Endodermal cell (in vitro differentiated cells): ENCODE data around the gene SH3GLB1. TPM values are rescaled to one million over a fixed set of nuclear protein-coding genes. Genes with fewer than 3 reads are reported as not detected.

Experiments used
- DNase-seq: peaks from one replicate; pipeline ENCODE4 v3.0.0-alpha.2; 2017
- H3K27ac ChIP-seq: 2 replicates; pipeline ENCODE4 v1.5.1; 2013; ENCODE audit warnings: mild to moderate bottlenecking, low read depth, low read length, moderate library complexity
- H3K27me3 ChIP-seq: 2 replicates; pipeline ENCODE4 v1.6.1; 2013; ENCODE audit warnings: mild to moderate bottlenecking, low read length, moderate library complexity; ENCODE audit not compliant: insufficient read depth, control insufficient read depth, poor library complexity, severe bottlenecking
- H3K36me3 ChIP-seq: 2 replicates; pipeline ENCODE4 v1.7.0; 2013; ENCODE audit warnings: mild to moderate bottlenecking, low read length, moderate library complexity; ENCODE audit not compliant: control insufficient read depth, insufficient read depth
- H3K4me1 ChIP-seq: one replicate; pipeline ENCODE4 v1.7.0; 2013; ENCODE audit warnings: low read length; ENCODE audit not compliant: control insufficient read depth, insufficient read depth
- H3K4me3 ChIP-seq: 2 replicates; pipeline ENCODE4 v1.5.1; 2013; ENCODE audit warnings: mild to moderate bottlenecking, low read length, moderate library complexity
- H3K9ac ChIP-seq: 2 replicates; pipeline ENCODE4 v1.6.1; 2013; ENCODE audit warnings: mild to moderate bottlenecking, low read length, moderate library complexity; ENCODE audit not compliant: poor library complexity, severe bottlenecking; ENCODE audit errors: extremely low read depth
- H3K9me3 ChIP-seq: 2 replicates; pipeline ENCODE4 v1.6.1; 2013; ENCODE audit warnings: mild to moderate bottlenecking, low read length, moderate library complexity; ENCODE audit not compliant: control insufficient read depth
- H3K27ac Mint-ChIP-seq: 2 replicates; pipeline ENCODE4 v1.8.0; 2020; ENCODE audit warnings: mixed read lengths
- H3K27me3 Mint-ChIP-seq: 2 replicates; pipeline ENCODE4 v1.8.0; 2021; ENCODE audit warnings: mild to moderate bottlenecking, mixed read lengths; ENCODE audit not compliant: insufficient read depth
- H3K36me3 Mint-ChIP-seq: 2 replicates; pipeline ENCODE4 v1.8.0; 2020; ENCODE audit warnings: low read depth, mixed read lengths
- H3K4me1 Mint-ChIP-seq: 2 replicates; pipeline ENCODE4 v1.8.0; 2020; ENCODE audit warnings: mixed read lengths
- H3K4me3 Mint-ChIP-seq: 2 replicates; pipeline ENCODE4 v1.8.0; 2020; ENCODE audit warnings: mild to moderate bottlenecking, moderate library complexity, mixed read lengths
- H3K9me3 Mint-ChIP-seq: 2 replicates; pipeline ENCODE4 v1.8.0; 2020; ENCODE audit warnings: mild to moderate bottlenecking, mixed read lengths
- CTCF ChIP-seq: fragments of 200-600 bp; sonication (generic); conservative IDR thresholded peaks from 2 replicates; pipeline ENCODE4 v1.5.0; 2021; ENCODE audit warnings: antibody characterized with exemption, mild to moderate bottlenecking
- WGBS, 2 experiments: methylation state at CpG; one replicate each; pipeline versions ENCODE4 v1.1.5 to v1.1.7; 2013; ENCODE audit warnings: missing lambda C conversion rate in 2 of 2, mixed read lengths in 1 of 2; ENCODE audit not compliant: insufficient coverage in 1 of 2, insufficient read length in 1 of 2; 5-methylcytosine and 5-hydroxymethylcytosine counted together
- total RNA-seq, 2 donors: library from RNA; stranded (reverse); fragmentation: NEBNext Ultra II Directional in 1 of 2; extraction: Animal tissue kit (Norgen Biotek cat#: 25700) in 1 of 2; gene quantifications; 2 replicates in 1 of 2; 3 replicates in 1 of 2; pipeline ENCODE4 v1.2.1, GENCODE V29; 2021

SH3GLB1 gene
- total RNA-seq, 2 donors from 2014 or later: 52.5 to 64.8 TPM

- Histone ChIP-seq H3K27me3 (no peaks in the 10 kb centered on the region), H3K4me1 (no peaks in the 10 kb centered on the region), H3K4me3 (no peak overlapping the region), H3K27ac (no peak overlapping the region), H3K9me3 (no peaks in the 10 kb centered on the region), H3K9ac (no peak overlapping the region), H3K36me3 (peaks cover 91% of the 10 kb centered on the region)
- no peak for DNase-seq
- H3K36me3 Mint-ChIP-seq: peaks cover 45% of the 10 kb centered on the region
- no peaks in the 10 kb centered on the region for H3K4me1 Mint-ChIP-seq
- no peak for TF ChIP-seq CTCF
- H3K4me3 Mint-ChIP-seq: no peak overlapping the region
- no peaks in the 10 kb centered on the region for H3K9me3 Mint-ChIP-seq
- H3K27me3 Mint-ChIP-seq: no peaks in the 10 kb centered on the region
- 87 to 96% methylated on average over 2 to 3 of the region's 3 CpGs for WGBS, 2 experiments
- no peak overlapping the region for H3K27ac Mint-ChIP-seq
Observed at GRCh38 chr1:86739648-86740509, 35.5 kb downstream of the SH3GLB1 start.

- Mint-ChIP-seq H3K36me3 (peaks cover 39% of the 10 kb centered on the region), H3K4me3 (no peak overlapping the region), H3K27ac (no peak overlapping the region), H3K27me3 (no peaks in the 10 kb centered on the region), H3K9me3 (no peaks in the 10 kb centered on the region), H3K4me1 (peaks cover 5% of the 10 kb centered on the region)
- 44% methylated on average over 4 of the region's 6 CpGs; no CpG with 5 or more reads in 1 of the 2 experiments for WGBS, 2 experiments
- no peak for DNase-seq
- Histone ChIP-seq H3K36me3 (peaks cover 74% of the 10 kb centered on the region), H3K27ac (no peak overlapping the region), H3K4me1 (no peaks in the 10 kb centered on the region), H3K4me3 (no peak overlapping the region), H3K9me3 (no peaks in the 10 kb centered on the region), H3K27me3 (no peaks in the 10 kb centered on the region), H3K9ac (no peak overlapping the region)
- TF ChIP-seq CTCF: peak; percentile 92
Observed at GRCh38 chr1:86741947-86742572, 37.7 kb downstream of the SH3GLB1 start.

GRCh38 chr1:86747304-86747703 lies 42.9 kb downstream of the SH3GLB1 start:
- Histone ChIP-seq H3K27me3 (no peaks in the 10 kb centered on the region), H3K27ac (no peak overlapping the region), H3K9me3 (no peaks in the 10 kb centered on the region), H3K4me1 (no peaks in the 10 kb centered on the region), H3K36me3 (peaks cover 30% of the 10 kb centered on the region), H3K4me3 (no peak overlapping the region), H3K9ac (no peak overlapping the region)
- Mint-ChIP-seq H3K4me3 (no peak overlapping the region), H3K9me3 (no peaks in the 10 kb centered on the region), H3K27me3 (no peaks in the 10 kb centered on the region), H3K4me1 (peaks cover 5% of the 10 kb centered on the region), H3K27ac (no peak overlapping the region), H3K36me3 (peaks cover 24% of the 10 kb centered on the region)
- WGBS, 2 experiments: 88 to 100% methylated on average over 1 of the region's 1 CpG
- no peak for DNase-seq
- no peak for TF ChIP-seq CTCF
